NCI-H128 (cell line): ENCODE results near the gene NDUFB7.
A peak's percentile ranks its signal among the peaks of the same experiment; 100 is the strongest.
"Not testable (repeated sequence)": the region's sequence is repeated elsewhere in the genome, so short reads cannot be mapped to it uniquely, and the experiment has no call there.

ENCODE experiments used
- DNase-seq: peaks from one replicate; lab custom pipeline; 2025; ENCODE audit not compliant: unreplicated experiment; lab: John Stamatoyannopoulos, UW

Gene NDUFB7

DNA sequence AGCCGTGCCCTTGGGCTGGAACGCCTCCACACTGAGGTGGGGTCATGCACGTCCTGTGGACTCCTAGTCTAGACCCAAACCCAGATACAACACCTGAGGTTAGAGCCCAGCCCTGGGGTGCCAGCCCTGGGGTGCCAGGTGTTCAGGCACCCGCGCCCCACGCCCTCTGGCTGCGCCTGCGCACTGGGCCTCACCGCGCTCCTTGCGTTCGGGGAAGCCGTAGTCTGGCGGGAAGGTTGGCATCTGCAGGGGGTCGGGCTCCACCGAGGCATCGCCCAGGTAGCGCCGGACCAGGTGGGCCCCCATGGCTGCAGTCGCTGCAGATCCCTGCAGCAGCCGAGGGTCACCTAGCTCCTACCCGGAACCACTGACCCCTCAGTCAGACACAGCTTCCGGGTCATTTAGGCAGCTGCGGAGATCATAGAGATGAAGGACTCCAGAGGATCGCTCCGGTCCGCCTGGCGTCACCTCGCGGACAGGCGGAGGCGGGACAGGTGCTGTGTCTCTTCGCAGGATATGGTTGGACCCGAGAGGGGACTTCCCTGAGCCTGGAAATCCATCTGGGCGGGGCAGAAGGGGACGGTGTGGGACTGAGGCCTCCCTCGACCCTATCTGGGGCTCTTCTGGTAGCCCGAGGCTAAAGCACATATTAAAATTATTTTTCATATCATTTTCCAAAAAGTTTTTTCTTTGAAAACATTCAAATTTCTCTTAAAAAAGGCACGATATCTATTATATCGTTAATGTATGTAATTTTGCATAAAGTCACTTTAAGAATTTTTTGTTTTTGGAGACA is at the start of gene NDUFB7:
NDUFB7 (minus strand) TSS at position 372 of the 796 bp plus-strand sequence; CDS start at position 306, 66 bp downstream.
- DNase-seq, result peak; percentile 87

DNA sequence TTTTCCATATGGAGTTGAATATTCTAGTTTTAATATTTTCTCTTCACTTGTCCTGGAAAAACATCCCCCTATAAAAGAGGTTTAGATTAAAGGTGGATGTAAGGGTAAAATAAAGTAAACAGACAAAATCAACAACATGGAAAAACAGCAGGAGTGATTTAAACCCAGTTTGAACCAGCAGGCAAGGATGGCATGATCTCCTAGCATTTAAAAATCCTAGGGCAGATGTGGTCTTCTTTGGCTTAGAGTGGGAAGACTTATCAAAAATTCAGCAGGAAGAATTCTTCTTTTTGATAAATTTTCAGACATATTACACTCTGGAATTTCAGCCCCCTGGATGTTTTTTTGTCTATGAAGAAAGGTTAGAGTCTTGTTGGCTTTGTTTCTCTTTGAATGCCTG is 47.5 kb upstream of the NDUFB7 start:
- DNase-seq, result no peak

DNA sequence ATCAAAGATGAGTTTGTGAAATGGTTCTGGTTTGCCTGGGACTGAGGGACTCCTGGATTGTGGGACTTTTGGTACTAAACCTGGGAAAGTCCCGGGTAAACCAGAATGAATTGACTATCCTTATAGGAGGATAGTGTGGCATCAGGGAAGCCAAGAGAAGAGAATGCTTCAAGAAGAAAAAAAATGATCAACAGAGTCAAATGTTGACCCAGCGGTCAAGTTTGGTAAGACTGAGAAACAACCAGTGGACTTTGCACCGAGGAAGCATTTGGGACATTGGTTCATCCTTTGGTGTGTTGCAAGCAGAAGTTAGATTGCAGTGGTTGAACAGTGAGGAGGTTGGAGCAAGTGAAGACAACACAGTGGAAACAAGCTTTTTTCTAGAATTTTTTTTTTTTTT is 44.5 kb upstream of the NDUFB7 start:
- DNase-seq, result no peak

DNA sequence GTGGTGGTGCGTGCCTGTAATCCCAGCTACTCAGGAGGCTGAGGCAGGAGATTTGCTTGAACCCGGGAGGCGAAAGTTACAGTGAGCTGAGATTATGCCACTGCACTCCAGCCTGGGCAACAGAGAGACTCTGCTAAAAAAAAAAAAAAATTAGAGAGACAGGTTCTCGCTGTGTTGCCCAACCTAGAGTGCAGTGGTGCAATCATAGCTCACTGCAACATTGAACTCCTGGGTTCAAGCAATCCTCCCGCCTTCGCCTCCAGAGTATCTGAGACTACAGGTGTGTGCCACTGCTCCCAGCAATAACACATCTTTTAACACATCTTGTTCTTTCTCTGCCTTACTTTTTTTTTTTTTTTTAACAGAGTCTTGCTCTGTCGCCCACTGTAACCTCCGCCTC is 43.8 kb upstream of the NDUFB7 start:
- DNase-seq, result no peak

DNA sequence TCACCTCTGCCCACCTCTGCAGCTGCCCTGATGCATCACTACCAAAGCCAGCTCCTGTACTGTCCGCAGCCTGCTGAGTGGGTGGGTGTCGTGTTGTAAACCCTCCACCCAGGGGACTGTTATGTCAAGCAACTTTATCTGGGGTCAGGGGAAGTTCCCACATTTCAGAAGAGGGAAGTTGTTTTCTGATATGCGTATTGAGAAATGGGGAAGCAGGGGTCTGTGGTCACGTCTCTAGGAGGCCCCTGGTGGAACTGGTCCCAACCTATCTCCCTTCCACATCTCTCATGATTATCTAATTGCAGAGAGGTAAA is 42.2 kb upstream of the NDUFB7 start:
- no peak for DNase-seq

DNA sequence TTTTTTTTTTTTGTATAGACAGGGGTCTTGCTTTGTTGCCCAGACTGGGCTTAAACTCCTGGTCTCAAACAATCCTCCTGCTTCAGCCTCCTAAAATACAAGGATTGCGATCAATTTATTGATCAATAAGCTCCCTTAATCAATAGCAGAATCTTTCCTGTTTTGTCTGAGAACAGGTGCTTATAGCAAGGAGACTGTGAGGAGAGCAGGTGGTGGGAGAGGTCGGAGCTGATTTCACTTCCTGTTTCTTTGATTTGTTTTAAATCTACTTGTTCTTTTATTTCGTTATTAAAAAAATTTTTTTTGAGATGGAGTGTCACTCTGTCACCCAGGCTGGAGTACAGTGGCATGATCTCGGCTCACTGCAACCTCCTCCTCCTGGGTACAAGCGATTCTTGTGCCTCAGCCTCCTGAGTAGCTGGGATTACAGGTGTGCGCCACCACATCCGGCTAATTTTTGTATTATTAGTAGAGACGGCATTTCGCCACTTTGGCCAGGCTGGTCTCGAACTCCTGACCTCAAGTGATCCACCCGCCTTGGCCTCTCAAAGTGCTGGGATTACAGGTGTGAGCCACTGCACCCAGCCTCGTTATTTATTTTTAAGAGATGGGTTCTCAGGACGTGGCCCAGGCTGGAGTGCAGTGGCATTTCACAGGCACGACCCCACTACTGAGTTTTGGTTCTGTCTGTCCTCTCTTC is 41.7 kb upstream of the NDUFB7 start:
- not testable (repeated sequence) for DNase-seq

DNA sequence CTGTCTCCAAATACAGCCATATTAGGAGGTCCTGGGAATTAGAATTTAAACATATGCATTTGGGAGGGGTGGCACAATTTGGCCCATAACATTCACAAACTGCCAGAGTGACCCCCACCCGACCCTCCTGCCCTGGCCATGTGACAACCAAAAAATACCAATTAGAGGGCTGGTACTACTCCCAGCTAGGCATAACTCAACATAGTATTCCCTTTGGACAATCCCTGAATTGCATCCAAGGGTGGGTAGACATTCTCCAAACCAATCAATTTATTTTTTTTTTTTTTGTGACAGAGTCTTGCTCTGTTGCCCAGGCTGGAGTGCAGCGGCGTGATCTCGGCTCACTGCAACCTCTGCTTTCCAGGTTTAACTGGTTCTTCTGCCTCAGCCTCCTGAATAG is 40.8 kb upstream of the NDUFB7 start:
- no peak for DNase-seq

DNA sequence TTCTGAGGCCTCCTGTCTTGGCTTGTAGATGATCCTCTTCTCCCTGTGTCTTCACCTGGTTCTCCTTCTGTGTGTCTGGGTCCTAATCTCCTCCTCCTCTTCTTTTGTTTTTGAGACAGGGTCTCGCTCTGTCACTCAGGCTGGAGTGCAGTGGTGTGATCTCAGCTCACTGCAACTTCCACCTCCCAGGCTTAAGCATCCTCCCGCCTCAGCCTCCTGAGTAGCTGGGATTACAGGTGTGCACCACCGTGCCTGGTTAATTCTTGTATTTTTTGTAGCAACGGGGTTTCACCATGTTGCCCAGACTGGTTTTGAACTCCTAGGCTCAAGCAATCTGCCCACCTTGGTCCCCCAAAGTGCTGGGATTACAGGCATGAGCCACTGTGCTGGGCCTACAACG is 40.4 kb upstream of the NDUFB7 start:
- DNase-seq, result not testable (repeated sequence)

DNA sequence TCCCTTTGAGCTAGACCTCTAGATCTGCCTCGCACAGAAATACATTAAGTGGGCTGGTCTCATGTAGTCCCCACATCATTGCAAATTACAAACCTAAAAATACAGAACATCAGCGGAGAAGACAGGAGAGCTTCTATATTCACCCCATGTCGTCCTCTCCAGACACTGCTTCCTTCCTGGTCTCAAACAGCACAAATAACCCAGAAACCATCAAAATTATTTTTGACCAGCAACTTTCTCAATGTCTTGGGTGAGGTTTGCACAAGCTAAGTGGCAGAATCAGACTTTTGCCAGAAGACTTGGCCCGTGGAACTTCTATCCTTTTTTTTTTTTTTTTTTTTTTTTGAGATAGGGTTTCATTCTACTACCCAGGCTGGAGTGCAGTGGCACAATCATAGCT is 39.2 kb upstream of the NDUFB7 start:
- DNase-seq, result no peak

DNA sequence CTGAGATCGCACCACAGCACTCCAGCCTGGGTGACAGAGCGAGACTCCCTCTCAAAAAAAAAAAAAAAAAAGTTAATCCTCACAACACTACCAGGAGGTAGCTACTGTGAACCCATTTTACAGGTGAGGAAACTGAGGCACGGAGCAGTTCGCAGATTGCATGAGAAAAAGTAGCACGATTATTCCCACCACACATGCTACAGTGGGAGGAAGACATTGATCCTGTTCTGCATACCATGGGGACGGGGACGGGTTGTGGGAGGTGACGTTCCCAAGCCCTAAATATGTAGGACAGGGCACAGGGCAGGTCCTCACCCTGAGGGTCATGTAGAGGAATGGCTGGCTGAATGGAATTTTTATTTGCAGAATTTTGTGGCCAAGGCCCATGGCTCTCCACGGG is 34.8 kb upstream of the NDUFB7 start:
- no peak for DNase-seq

DNA sequence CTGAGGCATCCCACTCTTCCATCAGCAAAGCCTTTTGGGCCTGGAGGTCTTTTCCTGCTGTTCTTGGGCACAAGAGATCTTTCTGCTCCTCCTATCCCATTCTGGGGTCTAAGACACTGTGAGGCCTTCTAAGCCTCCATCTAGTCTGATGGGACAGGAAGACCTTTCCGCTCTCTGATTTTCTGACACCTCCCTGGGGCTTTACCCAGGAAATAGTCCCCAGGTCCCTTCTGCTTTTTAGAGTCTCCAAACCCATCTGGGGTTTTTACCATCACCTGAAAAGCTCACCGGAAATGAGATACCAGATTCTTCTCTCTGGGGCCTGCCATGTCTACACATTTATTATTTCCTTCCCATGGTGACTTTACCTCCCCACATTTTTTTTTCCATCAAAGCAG is 32.1 kb upstream of the NDUFB7 start:
- no peak for DNase-seq

DNA sequence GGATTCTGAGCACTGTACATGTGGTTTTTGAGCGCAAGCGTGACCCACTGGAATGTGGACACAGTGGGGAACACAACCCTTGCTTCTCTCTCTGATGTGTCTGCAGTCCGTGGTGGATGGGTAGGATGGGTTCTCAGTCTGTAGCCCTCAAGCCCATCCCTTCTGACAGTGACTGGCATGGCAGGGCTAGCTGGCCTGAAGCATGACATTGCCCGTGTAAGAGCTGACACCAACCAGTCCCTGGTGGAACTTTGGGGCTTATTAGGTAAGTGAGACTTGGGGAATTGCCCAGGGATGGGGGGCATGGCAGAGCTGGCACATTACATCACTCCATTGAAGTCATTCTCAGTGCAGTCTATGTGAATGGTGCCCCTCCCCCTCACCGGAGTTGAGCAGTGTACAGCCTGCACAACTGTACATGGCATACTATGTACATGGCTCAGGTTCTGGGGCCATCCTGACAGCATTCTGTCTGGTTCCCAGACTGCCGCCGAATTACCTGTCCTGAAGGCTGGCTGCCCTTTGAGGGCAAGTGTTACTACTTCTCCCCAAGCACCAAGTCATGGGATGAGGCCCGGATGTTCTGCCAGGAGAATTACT is 27.8 kb upstream of the NDUFB7 start:
- no peak for DNase-seq

DNA sequence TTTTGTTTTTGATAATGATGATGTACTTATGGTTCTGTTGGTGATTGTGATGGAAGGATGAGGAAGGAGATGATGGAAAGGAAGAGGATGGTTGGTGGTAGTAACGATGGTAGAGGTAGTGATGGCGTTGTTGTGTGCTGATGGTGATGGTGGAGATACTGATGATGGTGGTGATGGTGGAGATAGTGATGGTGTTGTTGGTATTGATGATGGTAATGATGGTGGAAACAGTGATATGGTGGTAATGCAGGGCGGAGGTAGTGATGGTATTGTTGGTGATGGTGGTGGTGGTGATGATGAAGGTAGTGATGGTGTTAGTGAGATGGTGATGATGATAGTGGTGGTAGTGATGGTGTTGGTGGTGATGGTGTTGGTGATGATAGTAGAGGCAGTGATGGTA is 23.7 kb upstream of the NDUFB7 start:
- no peak for DNase-seq

DNA sequence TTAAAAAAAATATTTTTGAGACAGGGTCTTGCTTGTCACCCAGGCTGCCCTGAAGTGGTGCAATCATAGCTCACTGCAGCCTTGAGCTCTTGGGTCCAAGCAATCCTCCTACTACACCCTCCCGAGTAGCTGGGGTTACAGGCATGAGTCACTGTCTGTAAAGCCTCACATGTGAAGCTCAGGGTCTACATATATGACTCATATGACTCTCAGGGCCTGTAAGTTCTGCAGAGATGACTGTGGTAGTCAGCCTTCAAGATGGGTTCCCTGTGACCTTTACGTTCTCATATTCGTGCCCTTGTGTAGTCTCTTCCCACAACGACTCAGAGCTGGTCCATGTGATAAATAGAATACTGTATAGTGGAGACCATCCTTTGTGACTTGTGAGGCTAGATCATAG is 17.6 kb upstream of the NDUFB7 start:
- not testable (repeated sequence) for DNase-seq

DNA sequence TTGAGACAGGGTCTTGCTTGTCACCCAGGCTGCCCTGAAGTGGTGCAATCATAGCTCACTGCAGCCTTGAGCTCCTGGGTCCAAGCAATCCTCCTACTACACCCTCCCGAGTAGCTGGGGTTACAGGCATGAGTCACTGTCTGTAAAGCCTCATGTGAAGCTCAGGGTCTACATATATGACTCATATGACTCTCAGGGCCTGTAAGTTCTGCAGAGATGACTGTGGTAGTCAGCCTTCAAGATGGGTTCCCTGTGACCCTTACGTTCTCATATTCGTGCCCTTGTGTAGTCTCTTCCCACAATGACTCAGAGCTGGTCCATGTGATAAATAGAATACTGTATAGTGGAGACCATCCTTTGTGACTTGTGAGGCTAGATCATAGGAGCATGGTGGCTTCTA is 13.3 kb upstream of the NDUFB7 start:
- not testable (repeated sequence) for DNase-seq

DNA sequence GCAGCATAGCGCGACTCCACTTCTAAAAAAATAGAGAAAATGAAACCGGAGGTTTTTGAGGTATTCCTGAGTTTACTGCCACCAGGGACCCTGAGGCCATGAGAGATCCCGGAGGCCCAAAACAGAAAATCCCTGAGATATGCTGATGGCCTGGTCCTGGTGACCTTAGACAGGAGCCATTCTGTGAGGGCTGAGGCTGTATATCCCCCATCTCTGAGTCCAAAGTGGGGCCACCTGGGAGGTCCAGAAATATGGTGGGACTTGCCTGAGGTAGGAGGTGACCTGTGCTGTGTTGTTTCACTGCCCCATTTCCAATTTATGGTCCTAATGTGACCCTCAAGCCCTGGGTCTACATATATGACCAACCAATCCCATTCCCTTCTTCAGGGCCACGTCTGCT is 12.5 kb upstream of the NDUFB7 start:
- not testable (repeated sequence) for DNase-seq

DNA sequence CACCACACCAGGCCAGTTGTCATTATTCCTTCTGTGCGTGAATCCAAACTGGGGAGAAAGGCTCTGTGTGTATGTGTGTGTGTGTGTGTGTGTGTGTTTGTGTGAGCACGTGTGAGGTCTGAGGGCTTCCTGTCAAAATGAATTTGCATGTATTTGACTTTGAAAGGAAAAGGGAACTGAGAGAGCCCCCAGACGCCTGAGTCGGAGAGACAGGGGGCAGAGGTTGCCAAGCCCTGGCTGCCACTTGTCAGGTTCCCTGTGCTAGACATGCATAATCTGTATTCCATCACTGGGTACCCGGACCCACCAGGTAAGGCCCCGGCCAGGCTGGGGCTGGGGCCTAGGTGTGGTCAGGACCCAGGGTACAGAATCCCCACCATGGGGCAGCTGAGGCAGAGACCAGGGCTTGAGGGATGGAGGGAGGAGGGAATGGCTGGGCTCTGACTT is 11.1 kb upstream of the NDUFB7 start, which contains the start of gene CLEC17A:
CLEC17A (plus strand) TSS at position 191 of the 447 bp plus-strand sequence; CDS start at position 268, 77 bp downstream.
- no peak for DNase-seq

DNA sequence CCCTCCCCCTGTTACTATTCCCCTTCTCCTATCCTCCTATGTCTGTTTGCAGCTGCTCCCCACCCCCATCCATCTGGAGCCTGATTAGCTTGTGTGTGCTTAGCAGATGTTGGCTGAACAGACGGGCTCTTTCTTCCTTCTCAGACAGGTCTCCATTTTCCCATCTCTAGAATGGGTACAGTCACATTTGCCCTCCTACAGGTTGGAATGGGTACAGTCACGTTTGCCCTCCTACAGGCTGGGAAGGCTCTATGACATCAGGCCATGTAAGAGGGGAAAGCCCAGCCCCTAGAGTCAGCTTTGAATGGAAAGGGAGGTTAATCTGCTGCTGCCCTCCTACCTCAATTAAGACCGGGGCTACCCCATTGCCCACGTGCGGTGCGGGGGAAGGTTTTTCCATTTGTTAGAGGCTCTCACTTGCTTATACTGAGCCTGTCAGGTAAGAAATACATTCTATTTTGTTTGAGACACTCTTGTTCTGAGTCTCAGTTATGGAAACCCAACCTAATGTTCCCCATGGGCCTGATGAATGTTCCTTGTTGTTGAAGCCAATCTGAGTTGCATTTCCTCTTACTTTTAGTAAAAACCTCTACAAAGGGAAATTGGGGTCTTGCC is 8.9 kb upstream of the NDUFB7 start:
- DNase-seq, result no peak

DNA sequence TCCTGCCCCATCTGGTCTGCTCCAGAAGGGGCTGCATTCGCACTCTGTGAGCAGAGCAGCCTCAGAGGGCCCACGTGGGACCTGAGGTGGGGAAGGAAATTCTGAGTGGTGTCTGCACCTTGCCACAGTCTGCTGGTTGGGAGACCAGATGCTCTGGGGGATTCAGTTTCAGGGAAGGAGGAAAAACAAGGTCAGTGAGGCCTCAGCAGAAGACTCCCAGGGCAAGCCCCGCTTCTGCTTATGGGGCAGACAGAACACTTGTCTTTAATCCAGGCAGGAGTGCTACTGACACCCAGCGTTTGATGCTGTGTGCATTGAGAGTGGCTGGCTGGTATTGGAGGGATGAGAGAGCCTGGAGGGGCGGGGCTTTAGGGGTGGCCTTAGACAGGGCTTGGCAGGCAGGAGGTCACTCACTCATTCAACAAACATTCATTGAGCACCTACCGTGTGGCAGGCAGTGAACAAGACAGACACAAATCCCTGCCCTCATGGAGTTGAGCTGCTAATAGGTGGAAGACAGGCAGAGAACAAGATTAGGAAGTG is 6.1 kb upstream of the NDUFB7 start:
- no peak for DNase-seq

DNA sequence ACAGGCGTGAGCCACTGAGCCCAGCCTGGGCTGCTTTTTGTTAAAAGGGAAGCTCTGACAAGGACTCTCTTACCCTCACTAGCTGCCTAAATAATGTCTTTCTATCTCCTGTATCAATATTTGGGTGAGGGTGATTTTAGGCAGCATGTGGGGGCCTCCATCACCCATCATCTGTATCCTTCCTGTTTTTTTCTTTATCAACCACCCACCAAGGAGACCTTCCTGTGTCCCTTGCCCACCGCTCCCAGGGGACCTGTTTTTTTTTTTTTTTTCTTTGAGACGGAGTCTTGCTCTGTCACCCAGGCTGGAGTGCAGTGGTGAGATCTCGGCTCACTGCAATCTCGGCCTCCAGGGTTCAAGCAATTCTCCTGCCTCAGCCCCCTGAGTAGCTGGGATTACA is 5.4 kb upstream of the NDUFB7 start:
- DNase-seq, result no peak

DNA sequence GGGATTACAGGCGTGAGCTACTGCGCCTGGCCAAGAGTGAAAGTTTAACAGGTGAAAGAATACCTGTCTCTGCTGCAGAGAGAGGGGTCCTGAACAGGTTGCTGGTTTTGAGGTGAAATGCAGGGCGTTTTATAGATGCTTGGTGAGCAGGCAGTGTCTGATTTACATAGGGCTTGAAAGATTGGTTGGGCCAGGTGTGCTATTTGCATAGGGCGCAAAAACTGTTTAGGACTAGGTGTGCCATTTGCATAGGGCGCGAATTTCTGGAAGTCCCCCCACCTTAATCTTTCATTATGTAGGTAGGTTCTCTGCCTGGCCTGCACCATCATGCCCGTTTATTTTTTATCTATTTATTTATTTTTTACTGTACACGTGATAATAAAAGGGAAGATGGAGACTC is 4.5 kb upstream of the NDUFB7 start:
- no peak for DNase-seq
